ENCODE measurements around the gene TPGS2. TPM values are rescaled to one million over a fixed set of nuclear protein-coding genes. Genes with fewer than 3 reads are reported as not detected.

The TPGS2 gene
- total and polyA plus RNA-seq, 8 donors = 36.7 to 230 (median 58.0) TPM

DNA sequence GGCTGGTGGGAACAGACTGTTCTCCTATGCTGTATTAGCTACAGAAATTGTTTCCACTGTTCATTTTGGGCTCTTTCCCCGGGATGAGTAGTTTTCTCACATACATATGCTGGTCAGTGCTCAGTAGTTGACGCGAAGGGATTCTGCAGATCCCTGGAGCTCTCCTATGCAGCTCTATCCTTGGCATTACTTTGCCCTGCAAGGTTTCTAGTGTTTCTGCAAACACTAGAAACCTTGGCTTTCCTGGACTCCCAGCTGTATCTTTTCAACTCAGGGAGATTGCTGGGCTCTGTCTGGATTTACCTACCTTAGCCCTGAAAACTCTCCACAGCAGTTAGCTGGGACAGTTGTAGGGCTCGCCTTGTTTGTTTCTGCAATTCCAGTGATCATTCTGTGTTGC is 11.0 kb upstream of the TPGS2 start:
- Histone ChIP-seq H3K27me3 (no peaks in the 10 kb centered on the region), H3K9me3 (no peaks in the 10 kb centered on the region), H3K36me3 (peaks cover 0 to 35% (median 21%) of the 10 kb centered on the region in 4 donors), H3K27ac (no peak overlapping the region), H3K4me3 (no peak overlapping the region), H3K4me1 (no peaks in the 10 kb centered on the region)
- TF ChIP-seq POLR2A (IDR thresholded peaks at IDR 0.05) (no peak), POLR2AphosphoS5 (IDR thresholded peaks at IDR 0.05) (no peak), CTCF (IDR thresholded peaks at IDR 0.05) (no peak), EP300 (IDR thresholded peaks at IDR 0.05) (no peak)
- intact Hi-C loops (cut with DNase I; ENCODE audit: low total_unique reads) = no loop called here
- DNase-seq = no peak
- 93 to 99% (median 96%) methylated on average over 4 of the region's 4 CpGs for WGBS, 5 donors

- Histone ChIP-seq H3K4me1 (peaks cover 0 to 13% (median under 1%) of the 10 kb centered on the region in 4 donors), H3K9me3 (no peaks in the 10 kb centered on the region), H3K4me3 (no peak overlapping the region), H3K27ac (no peak overlapping the region), H3K36me3 (peaks cover 0 to 31% (median 17%) of the 10 kb centered on the region in 4 donors), H3K27me3 (no peaks in the 10 kb centered on the region)
- TF ChIP-seq POLR2A (IDR thresholded peaks at IDR 0.05) (no peak), POLR2AphosphoS5 (IDR thresholded peaks at IDR 0.05) (no peak), CTCF (IDR thresholded peaks at IDR 0.05) (no peak), EP300 (IDR thresholded peaks at IDR 0.05) (no peak)
- no peak for DNase-seq
- intact Hi-C loops (cut with DNase I; ENCODE audit: low total_unique reads) = no loop called here
- 92 to 98% (median 96%) methylated on average over 1 of the region's 1 CpG for whole genome bisulfite sequencing, 5 donors
Observed at GRCh38 chr18:36835927-36836326, 7.1 kb upstream of the TPGS2 start.

DNA sequence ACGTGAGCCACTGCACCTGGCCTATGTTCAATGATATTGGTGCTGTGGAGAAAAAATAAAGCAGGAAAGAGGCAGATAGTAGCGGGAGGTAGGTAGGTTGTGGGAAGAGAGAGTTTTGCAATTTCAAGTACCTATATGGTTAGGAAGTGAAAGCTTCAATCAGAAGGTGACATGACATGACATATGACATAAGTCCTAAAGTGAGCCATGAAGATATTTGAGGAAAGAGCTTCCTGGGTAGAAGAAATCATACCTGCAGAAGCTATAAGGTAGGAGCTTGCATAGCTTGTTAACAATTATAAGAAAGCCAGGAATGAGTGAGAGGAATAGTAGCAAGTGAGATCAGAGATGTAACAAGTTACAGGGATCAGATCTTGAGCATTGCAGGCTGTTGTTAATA is 4.3 kb upstream of the TPGS2 start:
- peaks cover 0 to 21% (median 5%) of the 10 kb centered on the region in 4 donors for H3K36me3 ChIP-seq
- no peak overlapping the region for H3K4me3 ChIP-seq
- H3K9me3 ChIP-seq = no peaks in the 10 kb centered on the region
- WGBS, 5 donors = 90 to 96% (median 91%) methylated on average over 2 of the region's 2 CpGs
- DNase-seq = no peak
- peaks cover 7 to 30% (median 13%) of the 10 kb centered on the region in 4 donors for H3K4me1 ChIP-seq
- intact Hi-C loops (cut with DNase I; ENCODE audit: low total_unique reads) = no loop called here
- H3K27me3 ChIP-seq = no peaks in the 10 kb centered on the region
- no peak overlapping the region for H3K27ac ChIP-seq
- TF ChIP-seq CTCF (IDR thresholded peaks at IDR 0.05) (no peak), EP300 (IDR thresholded peaks at IDR 0.05) (no peak), POLR2AphosphoS5 (IDR thresholded peaks at IDR 0.05) (no peak), POLR2A (IDR thresholded peaks at IDR 0.05) (no peak)

GRCh38 chr18:36831139-36831538 is 2.3 kb upstream of the TPGS2 start:
- Histone ChIP-seq H3K9me3 (no peaks in the 10 kb centered on the region), H3K36me3 (peaks cover 0 to 11% (median 5%) of the 10 kb centered on the region in 4 donors), H3K27me3 (no peaks in the 10 kb centered on the region), H3K27ac (no peak overlapping the region), H3K4me1 (peaks cover 7 to 42% (median 24%) of the 10 kb centered on the region in 4 donors), H3K4me3 (no peak overlapping the region)
- 21 to 28% (median 27%) methylated on average over 1 of the region's 1 CpG for WGBS, 5 donors
- no peak for TF ChIP-seq POLR2AphosphoS5 (IDR thresholded peaks at IDR 0.05)
- TF ChIP-seq POLR2A (IDR thresholded peaks at IDR 0.05) = no peak
- TF ChIP-seq EP300 (IDR thresholded peaks at IDR 0.05) = no peak
- TF ChIP-seq CTCF (IDR thresholded peaks at IDR 0.05) = no peak
- intact Hi-C loops (cut with DNase I; ENCODE audit: low total_unique reads) = no loop called here
- no peak for DNase-seq

All from stomach (tissue), 9 donors.